GM21737 (cell line): ENCODE results near the gene RAB11FIP3.

ENCODE experiments used
- ATAC-seq: cut with Tn5 transposase; IDR thresholded peaks from one replicate; pipeline ENCODE4 v1.9.1; 2021; ENCODE audit warnings: mild to moderate bottlenecking, moderate library complexity; ENCODE audit not compliant: unreplicated experiment

The RAB11FIP3 gene

DNA sequence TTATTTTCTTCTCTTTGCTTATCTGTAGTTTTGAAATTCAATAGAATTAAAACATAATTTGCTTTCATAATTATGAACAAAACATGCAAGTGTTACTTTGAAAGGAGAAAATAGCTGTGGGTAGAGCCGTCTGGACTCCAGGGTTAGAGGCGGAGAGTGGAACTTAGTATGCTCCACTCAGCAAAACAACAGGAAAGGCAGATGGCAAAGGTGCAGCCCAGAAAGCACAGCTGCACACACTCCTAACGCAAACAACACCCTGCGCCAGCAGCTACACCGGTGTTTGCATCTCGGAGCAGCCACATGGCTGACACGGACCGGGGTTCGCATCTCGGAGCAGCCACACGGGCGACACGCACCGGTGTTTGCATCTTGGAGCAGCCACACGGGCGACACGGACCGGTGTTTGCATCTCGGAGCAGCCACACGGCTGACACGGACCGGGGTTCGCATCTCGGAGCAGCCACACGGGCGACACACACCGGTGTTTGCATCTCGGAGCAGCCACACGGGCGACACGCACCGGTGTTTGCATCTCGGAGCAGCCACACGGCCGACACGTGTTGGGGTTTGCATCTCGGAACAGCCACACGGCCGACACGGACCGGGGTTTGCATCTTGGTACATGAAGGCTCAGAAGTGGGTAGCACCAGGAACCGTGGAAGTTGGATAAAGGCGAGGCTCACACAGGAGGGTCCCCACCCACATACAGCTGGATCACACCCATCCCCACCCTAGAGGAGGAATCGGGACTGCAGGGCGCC lies 89.9 kb downstream of the RAB11FIP3 start:
- no peak for ATAC-seq

DNA sequence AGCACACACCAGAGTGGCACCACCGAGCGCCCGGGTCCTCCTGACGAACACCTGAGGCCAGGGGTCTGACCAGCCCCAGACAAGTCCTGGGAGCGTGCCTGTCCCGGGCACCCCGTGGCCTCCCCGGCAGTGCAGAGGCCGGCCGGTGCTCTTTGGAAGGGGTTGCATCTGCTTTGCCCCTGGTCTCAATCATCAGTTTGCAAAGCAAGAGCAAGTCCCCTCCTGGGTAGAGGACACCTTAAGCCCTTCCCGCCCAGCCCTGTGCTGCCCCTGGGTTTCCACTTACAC lies 90.4 kb downstream of the RAB11FIP3 start:
- ATAC-seq = no peak

DNA sequence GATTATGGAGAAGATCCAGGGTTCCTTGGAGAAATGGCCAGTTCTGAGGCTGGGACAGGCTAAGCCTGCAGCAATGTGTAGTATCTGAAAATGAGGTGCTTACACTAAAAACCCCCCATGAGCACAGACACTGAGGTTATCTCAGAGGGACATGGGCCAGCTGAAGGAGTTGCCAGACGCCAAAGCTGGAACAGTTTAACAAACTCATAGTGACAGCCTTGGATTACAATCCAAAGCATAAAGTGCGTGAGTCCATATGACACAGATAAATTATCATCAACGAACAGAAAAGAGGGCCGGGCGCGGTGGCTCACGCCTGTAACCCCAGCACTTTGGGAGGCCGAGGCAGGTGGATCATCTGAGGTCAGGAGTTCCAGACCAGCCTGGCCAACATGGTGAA lies 90.9 kb downstream of the RAB11FIP3 start:
- no peak for ATAC-seq

DNA sequence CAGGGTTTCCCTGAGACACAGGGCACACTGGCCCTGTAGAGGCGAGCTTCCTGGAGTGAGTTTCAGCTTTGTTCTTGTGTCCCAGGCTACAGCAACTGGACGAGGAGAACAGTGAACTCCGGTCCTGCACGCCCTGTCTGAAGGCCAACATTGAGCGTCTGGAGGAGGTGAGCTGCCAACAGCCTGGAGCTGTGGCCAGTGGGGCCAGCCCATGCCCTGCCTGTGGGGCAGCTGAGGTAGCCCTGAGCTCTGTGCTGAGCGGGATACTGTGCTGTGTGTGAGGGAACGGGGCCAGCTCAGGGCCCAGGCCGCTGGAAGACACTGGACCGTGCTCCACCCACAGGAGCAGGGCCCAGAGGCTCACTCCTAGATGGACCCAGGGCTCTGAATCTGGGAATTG lies 93.4 kb downstream of the RAB11FIP3 start:
- ATAC-seq = no peak

DNA sequence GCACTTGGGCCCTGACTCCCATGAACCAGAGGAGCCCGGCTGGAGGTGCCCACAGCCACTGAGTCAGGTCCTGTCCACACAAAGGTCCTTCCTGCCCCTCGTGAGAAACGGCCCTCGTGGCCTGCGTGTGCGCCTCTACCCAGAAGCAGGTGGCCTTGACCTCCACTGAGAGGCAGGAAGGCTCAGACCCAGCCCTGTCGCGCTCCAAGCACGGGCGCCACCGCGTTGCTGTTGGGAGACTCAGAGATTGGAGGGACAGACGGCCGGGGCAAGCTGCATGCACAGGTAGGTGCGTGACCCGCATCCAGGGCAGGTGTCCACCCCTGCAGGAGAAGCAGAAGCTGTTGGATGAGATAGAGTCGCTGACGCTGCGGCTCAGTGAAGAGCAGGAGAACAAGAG lies 94.0 kb downstream of the RAB11FIP3 start:
- ATAC-seq = no peak

DNA sequence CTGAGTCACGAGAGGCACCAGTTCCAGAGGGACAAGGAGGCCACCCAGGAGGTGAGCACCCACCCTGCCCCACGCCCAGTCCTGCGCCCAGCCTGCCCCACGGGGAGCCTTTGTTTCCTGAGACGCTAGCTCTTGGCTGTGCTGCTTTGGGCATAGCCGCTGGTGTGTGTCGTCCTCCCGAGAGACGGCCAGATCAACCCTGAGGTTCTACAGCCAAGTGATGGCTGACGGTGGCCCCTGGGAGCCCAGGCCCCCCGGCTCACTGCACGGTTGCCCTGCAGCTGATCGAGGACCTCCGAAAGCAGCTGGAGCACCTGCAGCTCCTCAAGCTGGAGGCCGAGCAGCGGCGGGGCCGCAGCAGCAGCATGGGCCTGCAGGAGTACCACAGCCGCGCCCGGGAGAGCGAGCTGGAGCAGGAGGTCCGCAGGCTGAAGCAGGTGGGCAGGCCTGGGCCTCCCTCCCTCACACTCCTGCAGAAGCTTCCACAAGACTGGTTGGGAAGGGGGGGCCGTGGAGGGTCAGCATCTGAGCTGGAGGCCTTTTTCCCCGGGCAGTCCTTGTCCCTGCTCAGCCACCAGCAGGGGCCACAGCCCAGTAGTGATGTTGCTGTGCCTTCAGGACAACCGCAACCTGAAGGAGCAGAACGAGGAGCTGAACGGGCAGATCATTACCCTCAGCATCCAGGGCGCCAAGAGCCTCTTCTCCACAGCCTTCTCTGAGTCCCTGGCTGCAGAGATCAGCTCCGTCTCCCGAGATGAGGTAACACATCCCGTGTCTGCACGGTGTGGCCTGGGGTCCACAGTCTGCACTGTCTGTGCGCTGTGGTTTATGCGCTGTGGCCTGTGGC lies 94.6 kb downstream of the RAB11FIP3 start:
- ATAC-seq = no peak

DNA sequence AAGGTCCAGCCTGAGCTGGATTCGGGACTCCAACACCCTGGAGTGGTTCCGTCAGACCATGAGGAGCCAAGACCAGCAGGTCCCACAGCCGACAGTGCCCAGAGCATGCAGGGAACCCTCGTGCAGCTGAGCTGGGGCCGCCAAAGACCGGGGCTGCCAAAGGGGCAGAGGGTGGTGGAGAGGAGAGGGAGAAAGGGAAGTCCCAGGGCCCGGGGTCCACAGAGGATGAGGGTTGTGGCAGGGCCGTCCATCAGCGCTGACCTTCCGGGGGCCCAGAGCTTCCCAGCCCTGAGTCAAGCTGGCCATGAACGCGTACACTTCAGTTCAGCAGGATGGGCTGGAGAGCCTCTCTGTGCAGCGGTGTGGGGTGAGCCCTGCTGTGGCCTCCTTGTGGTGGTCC lies 95.4 kb downstream of the RAB11FIP3 start:
- ATAC-seq = no peak

DNA sequence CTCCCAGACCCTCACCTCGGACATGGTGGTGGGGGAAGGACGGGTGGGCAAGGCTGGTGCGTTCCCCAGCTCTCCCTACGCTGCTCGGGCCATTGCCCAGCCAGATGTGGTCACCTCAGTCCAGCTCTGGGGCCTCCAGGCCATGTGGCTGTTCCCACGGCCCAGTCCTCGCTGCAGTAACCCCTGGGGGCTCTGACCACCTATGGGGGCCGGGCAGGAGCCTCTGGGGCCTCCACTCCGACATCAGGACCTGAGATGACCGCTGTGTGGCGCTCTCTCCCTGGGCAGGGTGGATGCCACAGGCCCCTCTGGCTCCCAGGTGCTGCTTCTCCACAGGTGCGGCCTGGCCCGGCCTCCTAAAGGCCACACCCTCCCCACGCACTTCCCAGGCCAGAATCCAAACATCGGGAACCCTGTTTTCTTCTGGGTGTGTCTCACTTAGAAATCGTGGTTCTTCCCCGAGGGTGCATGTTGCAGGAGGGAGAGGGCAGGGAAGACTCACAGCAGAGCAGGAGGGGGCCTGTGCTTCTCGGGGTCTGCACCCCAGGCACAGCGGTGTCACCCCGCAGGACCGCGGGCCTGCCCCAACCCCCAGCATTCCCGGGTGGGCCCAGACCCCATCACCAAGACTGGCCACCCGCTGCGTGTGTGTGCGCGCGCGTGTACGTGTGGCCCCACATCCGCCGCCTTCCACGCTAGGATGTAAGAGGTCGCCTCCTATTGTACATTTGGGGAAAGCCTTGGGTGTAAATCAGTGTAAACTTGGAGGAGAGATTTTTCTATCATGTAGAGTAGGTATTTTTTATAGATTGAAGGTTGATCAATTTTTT lies 96.1 kb downstream of the RAB11FIP3 start:
- no peak for ATAC-seq

DNA sequence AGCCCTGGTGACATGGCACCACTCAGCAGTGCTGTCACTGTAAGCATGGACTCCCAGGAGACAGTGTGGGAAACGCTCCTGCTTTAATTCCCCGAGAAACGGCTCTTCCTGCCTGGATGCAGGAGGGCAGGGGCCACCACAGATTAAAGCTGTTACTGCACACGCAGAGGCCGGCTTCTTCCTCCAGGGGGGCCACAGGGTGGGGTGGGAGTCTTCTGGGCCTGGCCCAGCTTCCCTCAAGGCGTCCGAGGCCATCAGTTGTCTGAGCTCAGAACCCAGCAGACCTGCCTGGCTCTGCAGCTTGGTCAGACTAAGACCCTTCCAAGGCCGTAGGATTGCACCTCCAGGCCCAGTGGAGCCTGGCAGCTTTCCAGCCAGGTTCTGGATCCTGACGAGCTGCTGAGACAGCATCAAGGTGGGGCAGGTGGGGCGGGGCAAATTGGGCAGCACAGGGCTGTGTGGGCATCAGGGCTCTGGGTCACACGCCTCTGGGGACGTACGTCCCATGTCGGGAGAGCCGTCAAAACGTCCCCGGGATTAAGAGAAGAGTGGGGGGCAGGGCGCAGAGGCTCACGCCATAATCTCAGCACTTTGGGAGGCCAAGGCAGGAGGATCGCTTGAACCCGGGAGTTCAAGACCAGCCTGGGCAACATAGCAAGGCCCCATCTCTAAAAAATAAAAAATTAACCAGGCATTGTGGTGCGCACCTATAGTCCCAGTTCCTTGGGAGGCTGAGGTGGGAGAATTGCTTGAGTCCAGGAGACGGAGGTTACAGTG lies 97.1 kb downstream of the RAB11FIP3 start:
- no peak for ATAC-seq

DNA sequence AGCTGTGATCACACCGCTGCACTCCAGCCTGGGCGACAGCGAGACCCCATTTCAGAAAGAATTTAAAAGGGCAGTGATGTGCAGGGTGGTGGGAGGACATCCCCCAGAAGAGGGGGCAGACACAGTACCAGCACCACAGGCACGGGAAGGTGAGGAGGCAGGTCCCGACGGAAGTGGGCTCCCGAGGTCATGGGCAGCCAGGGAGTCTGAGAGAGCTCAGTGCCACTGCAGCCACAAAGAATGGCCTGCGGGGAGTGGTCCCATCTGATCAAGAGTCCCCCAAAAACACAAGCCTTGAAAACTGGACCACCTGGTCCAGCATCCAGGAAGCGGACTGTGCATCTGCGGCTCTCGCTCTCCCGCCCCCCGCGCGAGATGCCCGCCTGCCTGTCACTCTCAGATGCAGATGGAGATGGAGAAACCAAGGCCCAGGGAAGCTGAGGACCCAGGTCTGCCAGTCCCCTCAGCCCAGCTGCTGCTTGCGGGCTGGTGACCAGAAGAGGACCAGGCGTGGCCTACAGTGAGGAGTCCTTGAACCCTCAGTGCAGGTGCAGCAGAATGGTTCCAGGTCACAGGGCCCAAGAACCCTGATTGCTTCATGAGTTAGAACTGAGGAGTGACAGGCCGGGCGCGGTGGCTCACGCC lies 97.8 kb downstream of the RAB11FIP3 start:
- no peak for ATAC-seq

DNA sequence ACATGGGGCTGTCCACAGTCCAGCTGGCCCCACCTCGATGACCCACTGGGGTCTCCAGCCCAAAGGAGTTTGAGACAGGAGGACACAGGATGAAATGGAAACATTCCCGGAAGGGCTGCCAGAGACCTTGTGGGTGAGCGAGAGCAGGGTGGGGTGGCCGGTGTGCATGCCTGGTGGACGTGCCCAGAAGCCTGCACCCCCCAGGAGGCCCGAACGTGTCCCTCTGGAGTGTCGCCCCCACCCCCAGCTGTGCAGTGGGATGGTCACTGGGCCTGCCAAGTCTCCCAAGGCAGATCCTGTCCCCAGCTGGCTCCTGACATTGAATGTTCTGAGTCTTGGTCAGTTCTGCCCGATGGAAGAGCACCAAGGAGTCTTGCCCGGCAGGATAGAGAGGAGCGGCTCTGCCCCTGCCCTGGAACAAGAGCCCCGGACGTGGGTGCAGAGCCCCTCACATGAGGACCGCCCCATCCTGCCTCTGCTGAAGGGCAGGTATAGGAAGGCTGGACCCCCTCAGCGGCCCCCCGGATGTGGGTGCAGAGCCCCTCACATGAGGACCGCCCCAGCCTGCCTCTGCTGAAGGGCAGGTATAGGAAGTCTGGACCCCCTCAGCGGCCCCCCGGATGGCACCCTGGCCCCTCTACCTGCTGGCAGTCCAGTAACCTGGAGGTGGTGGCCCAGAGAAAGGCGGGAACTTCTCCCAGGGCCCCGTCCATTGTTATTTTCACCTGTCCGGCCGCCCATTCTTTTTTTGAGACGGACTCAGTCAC lies 99.0 kb downstream of the RAB11FIP3 start:
- no peak for ATAC-seq

DNA sequence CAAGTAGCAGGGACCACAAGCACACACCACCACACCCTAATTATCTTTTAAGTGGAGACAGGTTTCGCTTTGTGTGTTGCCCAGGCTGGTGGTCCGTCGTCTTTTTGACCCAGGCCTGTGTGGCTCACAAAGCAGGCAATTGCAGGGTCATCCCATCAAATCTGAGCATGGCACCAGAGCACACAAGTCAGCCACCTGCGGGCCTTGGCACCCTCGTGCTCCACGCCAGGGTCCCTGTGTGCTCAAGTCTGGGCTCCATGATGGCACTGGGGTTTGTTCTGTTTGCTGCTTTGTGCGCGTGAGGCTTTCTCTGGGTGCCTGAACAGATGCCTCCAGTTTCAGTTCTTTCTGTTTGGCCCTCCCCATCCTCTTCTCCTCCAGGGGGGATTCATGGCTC lies 99.7 kb downstream of the RAB11FIP3 start:
- ATAC-seq = no peak

DNA sequence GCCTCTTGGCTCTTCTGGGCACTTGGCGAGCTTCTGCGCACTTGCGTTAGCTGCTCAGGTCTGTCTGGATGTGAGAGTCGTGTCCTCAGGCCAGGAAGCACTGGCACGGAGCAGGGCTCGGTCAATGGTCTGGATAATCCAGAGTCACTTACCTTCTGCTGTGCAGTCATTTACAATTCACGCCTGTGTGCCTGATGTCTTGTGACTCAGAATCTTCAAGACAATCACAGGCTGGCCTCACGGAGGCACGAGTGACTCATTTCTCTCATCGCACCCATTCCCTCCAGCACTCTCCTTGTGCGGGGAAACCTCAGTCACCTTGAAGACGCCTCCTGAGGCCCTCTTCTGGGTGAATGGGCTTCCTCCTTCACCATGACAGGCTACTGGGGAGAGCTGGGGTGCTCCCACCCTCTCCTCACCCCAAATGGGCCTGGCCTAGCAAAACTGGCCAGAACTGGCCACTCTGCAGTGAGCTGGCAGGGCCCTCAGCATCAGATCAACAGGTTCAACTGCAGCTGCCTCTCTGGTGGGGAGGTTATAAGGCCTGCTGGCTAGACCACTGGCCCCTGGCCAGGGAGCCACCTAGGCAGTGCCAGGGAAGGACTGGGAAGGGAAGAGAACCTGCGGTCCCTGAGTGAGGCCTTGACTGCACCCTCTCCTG lies 100.2 kb downstream of the RAB11FIP3 start:
- no peak for ATAC-seq

DNA sequence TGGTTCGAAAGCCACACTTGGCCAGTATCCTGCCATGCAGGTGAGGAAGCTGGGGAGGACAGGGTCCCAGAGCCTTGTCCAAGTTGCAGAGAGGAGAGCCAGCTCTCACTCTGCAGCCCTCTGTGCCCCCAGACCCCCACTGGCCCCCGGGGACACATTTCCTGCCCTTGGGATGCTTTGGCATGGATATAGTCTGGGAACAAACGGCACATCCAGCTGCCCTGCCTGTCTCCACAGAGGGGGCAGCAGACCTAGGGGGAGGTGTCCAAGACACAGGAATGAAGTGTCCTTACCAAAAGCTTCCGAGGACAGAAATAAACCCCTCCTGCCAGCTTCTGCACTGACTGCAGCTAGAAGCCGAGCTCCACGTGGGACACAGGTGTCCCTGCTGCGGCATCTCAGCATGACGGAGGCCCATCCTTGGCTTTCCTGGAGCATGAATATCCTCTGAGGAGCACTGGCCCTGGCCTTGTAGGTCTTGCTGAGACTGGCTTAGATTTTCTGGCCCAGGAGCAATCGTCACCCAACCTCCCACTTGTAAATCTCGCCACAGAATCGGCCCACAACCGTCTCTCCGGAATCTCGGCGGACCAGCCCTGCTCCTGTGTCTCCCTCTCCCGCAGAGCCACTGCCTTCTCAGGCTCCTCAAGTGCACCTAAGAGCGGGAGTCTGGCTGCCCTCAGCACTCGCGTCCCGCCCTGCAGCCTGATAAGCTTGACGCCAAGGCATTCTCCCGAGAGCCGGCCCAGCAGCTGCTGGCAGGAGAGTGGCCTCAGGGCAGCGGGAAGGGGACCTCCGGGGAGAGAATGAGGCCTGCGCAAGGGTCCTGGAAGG lies 100.9 kb downstream of the RAB11FIP3 start:
- ATAC-seq = no peak

DNA sequence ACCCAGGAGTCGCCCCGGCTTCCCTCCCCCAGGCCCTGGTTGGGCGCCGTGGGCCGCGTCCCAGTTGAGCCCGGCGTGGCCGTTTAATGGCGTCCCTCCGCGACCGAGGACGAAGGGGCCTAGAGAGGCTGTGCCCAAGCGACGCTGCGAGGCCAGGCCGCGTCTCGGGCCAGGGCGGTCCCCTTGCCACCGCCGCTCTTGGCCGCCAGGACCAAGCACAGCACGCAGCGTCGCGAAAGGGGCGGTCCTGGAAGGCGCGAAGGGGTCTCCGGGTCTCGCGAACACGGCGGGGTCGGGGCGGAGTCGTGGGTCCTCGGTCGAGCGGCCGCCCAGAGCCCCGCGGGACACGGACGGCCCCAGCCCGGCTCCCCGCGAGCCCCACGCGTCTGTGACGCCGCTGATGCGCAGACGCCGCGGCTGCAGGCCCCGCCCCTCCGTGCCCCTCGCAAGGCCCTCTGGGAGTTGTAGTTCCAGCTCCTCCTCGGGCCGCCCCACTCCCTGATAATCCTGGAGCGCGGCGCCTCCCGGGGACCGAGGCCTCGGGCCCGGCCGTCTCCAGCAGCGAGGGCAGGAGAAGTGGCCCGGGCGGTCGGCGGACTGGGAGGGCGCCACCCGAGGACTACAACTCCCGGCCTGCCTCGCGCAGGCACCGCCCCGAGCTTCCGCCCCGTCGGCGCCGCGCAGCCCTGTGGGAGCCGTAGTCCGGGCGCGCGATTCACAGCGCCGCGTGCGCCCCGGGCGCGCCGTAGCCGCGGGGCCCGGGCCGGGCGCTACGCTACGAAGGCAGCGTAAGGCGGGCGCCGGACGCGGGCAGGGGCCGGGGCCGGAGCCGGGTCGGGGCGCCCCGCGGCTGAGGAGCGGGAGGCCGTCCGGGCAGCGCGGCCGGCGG lies 101.8 kb downstream of the RAB11FIP3 start, which contains the start of gene CAPN15:
TSS of gene CAPN15 (plus strand) at position 698 of the 889 bp plus-strand sequence. CDS start 19,127 bp downstream, outside the sequence.
- peak; percentile 61 for ATAC-seq

DNA sequence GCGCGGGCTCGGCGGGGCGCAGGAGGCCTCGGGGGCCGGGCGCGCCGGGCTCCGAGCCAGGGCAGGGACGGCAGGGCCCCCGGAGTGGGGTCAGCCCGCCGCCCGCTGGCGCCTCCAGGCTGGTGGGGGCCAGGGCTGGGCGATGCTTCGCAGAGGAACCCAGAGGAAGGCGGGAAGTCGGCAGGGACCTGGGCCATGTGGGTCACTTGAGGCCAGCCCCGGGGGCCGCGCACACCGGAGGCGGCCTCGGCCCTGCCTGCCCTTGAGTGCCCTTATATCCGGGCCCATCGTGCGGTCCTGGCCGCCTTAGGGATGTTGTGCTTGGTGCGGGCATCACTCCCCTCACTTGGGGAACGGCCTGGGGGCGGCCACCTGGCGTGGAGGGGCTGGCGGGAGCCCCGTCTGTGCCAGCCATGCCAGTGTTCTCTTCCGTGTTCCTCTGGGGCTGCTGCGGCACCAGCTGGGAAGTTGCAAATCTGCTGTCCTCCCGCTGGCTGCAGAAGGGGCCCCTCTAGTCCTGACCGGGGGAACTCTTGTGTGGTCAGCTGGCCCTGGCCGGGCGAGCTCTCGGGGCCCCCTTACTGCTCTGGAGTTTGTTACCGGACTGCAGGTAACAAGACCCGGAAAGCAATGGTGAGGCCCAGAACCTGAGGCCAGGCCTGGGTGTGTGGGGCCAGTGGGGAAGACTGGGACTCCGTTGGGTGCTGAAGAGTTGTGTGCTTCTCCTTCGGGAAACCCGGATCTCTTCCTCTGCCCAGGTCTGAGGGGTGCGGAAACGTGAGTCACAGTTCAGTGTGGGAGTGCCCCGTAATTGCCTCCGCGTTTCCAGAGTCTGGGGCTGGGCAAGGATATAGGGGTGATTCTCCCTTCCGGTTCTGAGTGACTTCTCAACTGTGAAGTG lies 102.9 kb downstream of the RAB11FIP3 start:
- ATAC-seq = peak; percentile 9
